IMR-90 (cell line): ENCODE measurements around the gene YES1.

Experiments used
- BHLHE40 ChIP-seq: fragments of 150-350 bp; IDR thresholded peaks from 2 replicates; pipeline ENCODE4 v1.6.1; 2016; ENCODE audit warnings: mild to moderate bottlenecking, low read depth, low read length
- CEBPB ChIP-seq: IDR thresholded peaks from 2 replicates; pipeline ENCODE4 v1.6.1; 2012; ENCODE audit warnings: low read depth, low read length, improper control_type of control experiment
- CTCF ChIP-seq: conservative IDR thresholded peaks from 2 replicates; pipeline ENCODE4 v1.5.1; 2012; ENCODE audit warnings: mild to moderate bottlenecking, low read depth, low read length, improper control_type of control experiment
- MAFK ChIP-seq: IDR thresholded peaks from 2 replicates; pipeline ENCODE4 v1.6.1; 2012; ENCODE audit warnings: low read depth, low read length, improper control_type of control experiment
- MAZ ChIP-seq: IDR thresholded peaks from 2 replicates; pipeline ENCODE4 v1.6.1; 2012; ENCODE audit warnings: low read depth, mild to moderate bottlenecking, low read length, improper control_type of control experiment, moderate library complexity, borderline replicate concordance
- MXI1 ChIP-seq: IDR thresholded peaks from 2 replicates; pipeline ENCODE4 v1.6.1; 2012; ENCODE audit warnings: low read depth, mild to moderate bottlenecking, low read length, moderate library complexity, borderline replicate concordance
- POLR2A ChIP-seq: IDR thresholded peaks from 2 replicates; pipeline ENCODE4 v1.6.1; 2012; ENCODE audit warnings: mild to moderate bottlenecking, low read depth, low read length
- RAD21 ChIP-seq: IDR thresholded peaks from 2 replicates; pipeline ENCODE4 v1.6.1; 2012; ENCODE audit warnings: low read length, improper control_type of control experiment
- RFX5 ChIP-seq: IDR thresholded peaks from 2 replicates; pipeline ENCODE4 v1.8.0; 2012; ENCODE audit warnings: low read depth, mild to moderate bottlenecking, low read length, moderate library complexity
- SMC3 ChIP-seq: fragments of 150-350 bp; IDR thresholded peaks from 2 replicates; pipeline ENCODE4 v1.6.1; 2016; ENCODE audit warnings: low read depth, mild to moderate bottlenecking, antibody characterized with exemption, low read length, moderate library complexity
- USF2 ChIP-seq: fragments of 150-350 bp; IDR thresholded peaks from 2 replicates; pipeline ENCODE4 v1.6.1; 2017; ENCODE audit warnings: mild to moderate bottlenecking, antibody characterized with exemption, low read length, low read depth
- TF ChIP-seq, protein P1 (sequence below): fragments of 150-350 bp; IDR thresholded peaks from 2 replicates; pipeline ENCODE4 v1.6.1; 2016; ENCODE audit warnings: low read depth, mild to moderate bottlenecking, low read length, moderate library complexity, borderline replicate concordance

GRCh38 chr18:849021-849420, 37.0 kb upstream of the YES1 start:
- TF ChIP-seq SMC3 (no peak), BHLHE40 (no peak), MAFK (no peak), CTCF (no peak), RAD21 (no peak), RFX5 (no peak), USF2 (no peak), POLR2A (no peak), MAZ (no peak), CEBPB (no peak), MXI1 (no peak)
- TF ChIP-seq, protein P1, sequence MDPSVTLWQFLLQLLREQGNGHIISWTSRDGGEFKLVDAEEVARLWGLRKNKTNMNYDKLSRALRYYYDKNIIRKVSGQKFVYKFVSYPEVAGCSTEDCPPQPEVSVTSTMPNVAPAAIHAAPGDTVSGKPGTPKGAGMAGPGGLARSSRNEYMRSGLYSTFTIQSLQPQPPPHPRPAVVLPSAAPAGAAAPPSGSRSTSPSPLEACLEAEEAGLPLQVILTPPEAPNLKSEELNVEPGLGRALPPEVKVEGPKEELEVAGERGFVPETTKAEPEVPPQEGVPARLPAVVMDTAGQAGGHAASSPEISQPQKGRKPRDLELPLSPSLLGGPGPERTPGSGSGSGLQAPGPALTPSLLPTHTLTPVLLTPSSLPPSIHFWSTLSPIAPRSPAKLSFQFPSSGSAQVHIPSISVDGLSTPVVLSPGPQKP, result no peak
